ENCODE results near the gene MAS1.

DNA sequence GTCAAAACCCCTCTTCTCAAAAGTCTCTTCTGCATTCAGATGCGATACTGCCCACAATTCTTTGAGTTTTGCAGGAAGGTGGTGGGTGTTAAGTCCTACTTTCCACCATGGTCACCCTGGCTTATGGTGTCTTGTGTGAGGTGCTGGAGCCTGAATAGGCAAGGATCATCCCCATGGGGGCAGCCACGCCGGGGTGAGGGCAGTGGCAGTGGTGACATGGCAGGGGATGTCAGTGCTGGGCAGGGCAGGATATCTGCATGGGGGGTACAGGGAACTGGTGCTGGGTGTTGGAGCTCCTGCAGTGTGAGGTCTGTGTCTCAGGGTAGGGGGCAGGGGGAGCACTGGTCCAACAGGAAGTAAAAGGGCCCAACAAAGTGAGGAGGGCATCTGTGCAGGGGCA, 2.3 kb downstream of the MAS1 start:
- TF ChIP-seq, protein P1, sequence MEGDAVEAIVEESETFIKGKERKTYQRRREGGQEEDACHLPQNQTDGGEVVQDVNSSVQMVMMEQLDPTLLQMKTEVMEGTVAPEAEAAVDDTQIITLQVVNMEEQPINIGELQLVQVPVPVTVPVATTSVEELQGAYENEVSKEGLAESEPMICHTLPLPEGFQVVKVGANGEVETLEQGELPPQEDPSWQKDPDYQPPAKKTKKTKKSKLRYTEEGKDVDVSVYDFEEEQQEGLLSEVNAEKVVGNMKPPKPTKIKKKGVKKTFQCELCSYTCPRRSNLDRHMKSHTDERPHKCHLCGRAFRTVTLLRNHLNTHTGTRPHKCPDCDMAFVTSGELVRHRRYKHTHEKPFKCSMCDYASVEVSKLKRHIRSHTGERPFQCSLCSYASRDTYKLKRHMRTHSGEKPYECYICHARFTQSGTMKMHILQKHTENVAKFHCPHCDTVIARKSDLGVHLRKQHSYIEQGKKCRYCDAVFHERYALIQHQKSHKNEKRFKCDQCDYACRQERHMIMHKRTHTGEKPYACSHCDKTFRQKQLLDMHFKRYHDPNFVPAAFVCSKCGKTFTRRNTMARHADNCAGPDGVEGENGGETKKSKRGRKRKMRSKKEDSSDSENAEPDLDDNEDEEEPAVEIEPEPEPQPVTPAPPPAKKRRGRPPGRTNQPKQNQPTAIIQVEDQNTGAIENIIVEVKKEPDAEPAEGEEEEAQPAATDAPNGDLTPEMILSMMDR (conservative IDR thresholded peaks at IDR 0.05): no peak
- no peak for TF ChIP-seq ZFX (IDR thresholded peaks at IDR 0.05)
